Transverse colon (tissue), 4 donors: ENCODE results near the gene MGAT5. TPM values are rescaled to one million over a fixed set of nuclear protein-coding genes. Genes with fewer than 3 reads are reported as not detected.

Source experiments
- DNase-seq: peaks from one replicate; pipeline ENCODE4 v3.0.0-alpha.2; 2019
- H3K27ac ChIP-seq, 4 donors: fragments of 200-600 bp; sonication (generic); 2 replicates each; pipeline ENCODE4 v1.5.1; 2016 to 2018; ENCODE audit warnings: inconsistent platforms in 4 of 4
- H3K27me3 ChIP-seq: fragments of 200-600 bp; sonication (generic); 2 replicates; pipeline ENCODE4 v1.5.1; 2017; ENCODE audit warnings: inconsistent platforms
- H3K36me3 ChIP-seq, 4 donors: fragments of 200-600 bp; sonication (generic); 2 replicates each; pipeline ENCODE4 v1.5.1; 2017 to 2019; ENCODE audit warnings: inconsistent platforms in 4 of 4
- H3K4me1 ChIP-seq, 4 donors: fragments of 200-600 bp; sonication (generic); 2 replicates each; pipeline ENCODE4 v1.5.1; 2017 to 2020; ENCODE audit warnings: inconsistent platforms in 4 of 4
- H3K4me3 ChIP-seq, 4 donors: fragments of 200-600 bp; sonication (generic); 1 replicate in 1 of 4; 2 replicates in 3 of 4; pipeline versions ENCODE4 v1.5.1 to v1.6.1; 2017 to 2019; ENCODE audit warnings: inconsistent platforms in 4 of 4
- H3K9me3 ChIP-seq, 2 donors: fragments of 200-600 bp; sonication (generic); 2 replicates each; pipeline ENCODE4 v1.5.1; 2017 to 2019; ENCODE audit warnings: inconsistent platforms in 2 of 2
- CTCF ChIP-seq, 5 experiments: fragments of 200-600 bp in 3 of 5; fragments of 450-650 bp in 2 of 5; sonication (generic) in 3 of 5; IDR thresholded peaks; 1 replicate in 2 of 5; 2 replicates in 3 of 5; pipeline ENCODE4 v1.5.1; 2016 to 2017; ENCODE audit warnings: antibody characterized with exemption in 5 of 5, inconsistent platforms in 3 of 5, mild to moderate bottlenecking in 2 of 5, moderate library complexity in 1 of 5
- EP300 ChIP-seq: sonication (generic); formaldehyde crosslinking; IDR thresholded peaks from one replicate; pipeline ENCODE4 v1.6.1; 2017; ENCODE audit warnings: antibody characterized with exemption, low read depth
- POLR2A ChIP-seq: fragments of 450-650 bp; IDR thresholded peaks from one replicate; pipeline ENCODE4 v1.6.1; 2016; ENCODE audit warnings: antibody characterized with exemption, mild to moderate bottlenecking, moderate library complexity
- POLR2AphosphoS5 ChIP-seq, 3 donors: sonication (generic); formaldehyde crosslinking; IDR thresholded peaks; one replicate each; pipeline ENCODE4 v1.6.1; 2016; ENCODE audit warnings: antibody characterized with exemption in 3 of 3
- WGBS, 2 donors: methylation state at CpG; one replicate each; pipeline ENCODE4 v1.1.5; 2018; ENCODE audit warnings: low coverage in 1 of 2; 5-methylcytosine and 5-hydroxymethylcytosine counted together
- in situ Hi-C, 4 donors: fragments of 200-750 bp; cut with MboI; loops; one replicate each; pipeline versions ENCODE4 v1.15.0 to v1.15.1; 2017; ENCODE audit warnings: low sequenced_read_pairs in 3 of 4, low pct_ligation_motif_present in 1 of 4, low pct_unique_long_range_greater_than_20kb in 1 of 4
- intact Hi-C: fragments of 100-400 bp; cut with DNase I; formaldehyde crosslinking; loops from one replicate; pipeline ENCODE4 v1.15.1; 2023; ENCODE audit warnings: low total_unique reads
- total RNA-seq, 4 donors: library from RNA; depleted of rRNA; stranded (reverse); fragments of >200 nt; gene quantifications; one replicate each; pipeline ENCODE4 v1.1.0, GENCODE V29; 2016

Gene MGAT5
- total RNA-seq, 4 donors from 2014 or later, result 23.6 to 67.6 (median 55.2) TPM

- in situ Hi-C loops (loop anchor here in 2 of 4 donors (10.0 to 25.0 kb wide), 3 partner anchors 168 to 518 kb away; no protein-coding TSS in a partner anchor), intact Hi-C loops (loop anchor here (10.0 kb wide), 1 partner anchor 281 kb away; no protein-coding TSS in a partner anchor)
- Histone ChIP-seq H3K27me3 (no peaks in the 10 kb centered on the region), H3K4me1 (peaks cover 0 to 20% (median 0%) of the 10 kb centered on the region in 4 donors), H3K36me3 (no peaks in the 10 kb centered on the region), H3K4me3 (no peak overlapping the region), H3K9me3 (no peaks in the 10 kb centered on the region), H3K27ac (no peak overlapping the region)
- no peak for DNase-seq
- no peak for TF ChIP-seq CTCF (IDR thresholded peaks at IDR 0.05)
- no peak for TF ChIP-seq POLR2A
- no peak for TF ChIP-seq POLR2AphosphoS5 (IDR thresholded peaks at IDR 0.05)
- no peak for TF ChIP-seq EP300
- 71 to 86% methylated on average over 3 of the region's 3 CpGs for WGBS, 2 donors
Observed at GRCh38 chr2:134405611-134406081, 151.8 kb downstream of the MGAT5 start.

- Histone ChIP-seq H3K27me3 (no peaks in the 10 kb centered on the region), H3K27ac (no peak overlapping the region), H3K4me3 (no peak overlapping the region), H3K4me1 (peaks cover 2 to 20% (median 3%) of the 10 kb centered on the region in 4 donors), H3K36me3 (no peaks in the 10 kb centered on the region), H3K9me3 (no peaks in the 10 kb centered on the region)
- in situ Hi-C loops, result loop anchor here in 2 of 4 donors (10.0 to 25.0 kb wide), 3 partner anchors 169 to 519 kb away; no protein-coding TSS in a partner anchor
- no peak for TF ChIP-seq EP300
- no peak for TF ChIP-seq CTCF (IDR thresholded peaks at IDR 0.05)
- TF ChIP-seq POLR2A, result no peak
- no peak for TF ChIP-seq POLR2AphosphoS5 (IDR thresholded peaks at IDR 0.05)
- DNase-seq, result no peak
- intact Hi-C loops, result loop anchor here (10.0 kb wide), 1 partner anchor 282 kb away; no protein-coding TSS in a partner anchor
- 96% methylated on average over 5 of the region's 5 CpGs; no CpG with 5 or more reads in 1 of the 2 donors for WGBS, 2 donors
Observed at GRCh38 chr2:134406311-134406710, 152.4 kb downstream of the MGAT5 start.

DNA sequence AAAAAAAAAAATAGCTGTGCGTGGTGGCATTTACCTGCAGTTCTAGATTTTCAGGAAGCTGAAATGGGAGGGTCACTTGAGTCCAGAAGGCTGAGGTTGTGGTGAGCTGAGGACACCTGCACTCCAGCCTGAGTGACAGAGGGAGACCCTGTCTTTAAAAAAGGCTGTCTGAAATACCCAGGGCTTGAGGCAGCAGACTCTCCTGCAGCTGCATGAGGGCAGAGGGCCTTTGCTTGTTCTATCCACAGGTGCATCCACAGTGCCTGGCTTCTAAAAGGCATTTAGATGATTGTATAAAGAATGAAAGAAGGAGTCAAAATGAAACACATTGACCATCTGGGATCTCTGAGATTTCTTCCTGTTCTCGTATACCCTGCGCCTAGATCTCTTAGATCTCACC is 152.9 kb downstream of the MGAT5 start:
- Histone ChIP-seq H3K36me3 (no peaks in the 10 kb centered on the region), H3K27ac (no peak overlapping the region), H3K4me1 (peaks cover 7 to 24% (median 8%) of the 10 kb centered on the region in 4 donors), H3K4me3 (no peak overlapping the region), H3K27me3 (no peaks in the 10 kb centered on the region), H3K9me3 (no peaks in the 10 kb centered on the region)
- intact Hi-C loops (loop anchor here (10.0 kb wide), 1 partner anchor 282 kb away; no protein-coding TSS in a partner anchor), in situ Hi-C loops (loop anchor here in 2 of 4 donors (10.0 to 25.0 kb wide), 3 partner anchors 169 to 519 kb away; no protein-coding TSS in a partner anchor)
- TF ChIP-seq POLR2A, result no peak
- no peak for TF ChIP-seq EP300
- no peak for TF ChIP-seq CTCF (IDR thresholded peaks at IDR 0.05)
- no peak for TF ChIP-seq POLR2AphosphoS5 (IDR thresholded peaks at IDR 0.05)
- WGBS, 2 donors, result 82 to 100% methylated on average over 1 to 3 of the region's 3 CpGs
- DNase-seq, result no peak

GRCh38 chr2:134407154-134407890 is 153.4 kb downstream of the MGAT5 start:
- intact Hi-C loops, result loop anchor here (10.0 kb wide), 1 partner anchor 283 kb away; no protein-coding TSS in a partner anchor
- in situ Hi-C loops, result loop anchor here in 2 of 4 donors (10.0 to 25.0 kb wide), 3 partner anchors 170 to 520 kb away; no protein-coding TSS in a partner anchor
- H3K9me3 ChIP-seq, result no peaks in the 10 kb centered on the region
- no peak for TF ChIP-seq CTCF (IDR thresholded peaks at IDR 0.05)
- TF ChIP-seq POLR2AphosphoS5 (IDR thresholded peaks at IDR 0.05), result no peak
- no peak for TF ChIP-seq POLR2A
- TF ChIP-seq EP300, result no peak
- peaks cover 10 to 29% (median 12%) of the 10 kb centered on the region in 4 donors for H3K4me1 ChIP-seq
- no peaks in the 10 kb centered on the region for H3K27me3 ChIP-seq
- H3K27ac ChIP-seq, result no peak overlapping the region
- no peak overlapping the region for H3K4me3 ChIP-seq
- WGBS, 2 donors, result 79 to 91% methylated on average over 2 to 4 of the region's 4 CpGs
- no peak for DNase-seq
- H3K36me3 ChIP-seq, result no peaks in the 10 kb centered on the region
